ENCODE results near the gene PGAP3. TPM values are rescaled to one million over a fixed set of nuclear protein-coding genes. Genes with fewer than 3 reads are reported as not detected.
"Not testable (repeated sequence)": the region's sequence is repeated elsewhere in the genome, so short reads cannot be mapped to it uniquely, and the experiment has no call there.

Gene PGAP3
- total and polyA plus RNA-seq, 4 donors, result 15.9 to 39.7 (median 26.4) TPM

DNA sequence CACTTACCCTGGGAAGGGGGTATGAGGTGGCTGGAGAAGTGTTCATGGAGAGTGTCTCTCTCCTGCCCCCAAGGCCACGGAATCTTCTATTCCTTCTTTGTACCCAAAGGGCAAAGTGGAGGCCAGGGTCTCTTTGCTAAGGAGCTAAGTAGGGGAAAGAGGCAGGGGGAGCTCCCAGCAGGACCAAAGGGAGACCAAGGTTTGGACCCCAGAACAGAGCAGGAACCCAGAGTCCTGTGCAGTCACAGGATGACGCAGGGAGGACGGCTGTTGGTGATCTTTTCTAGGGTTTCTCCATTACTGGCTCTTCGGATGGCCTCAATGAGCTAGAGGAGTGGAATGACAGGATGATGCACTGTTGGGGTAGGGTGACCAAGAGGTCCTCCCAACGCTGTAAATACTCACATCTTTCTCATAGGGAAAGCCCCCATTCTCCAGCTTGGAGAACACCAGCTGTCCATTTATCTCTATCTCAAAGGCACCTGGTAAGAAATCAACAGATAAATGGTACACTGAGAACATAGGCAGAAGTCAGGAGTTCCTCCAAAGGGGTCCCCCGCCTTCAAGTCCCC lies 41.5 kb upstream of the PGAP3 start:
- 83 to 86% methylated on average over 6 of the region's 6 CpGs for WGBS, 2 donors
- Histone ChIP-seq H3K9me3 (ENCODE audit: control insufficient read depth in 4 of 4, insufficient read depth in 3 of 4, low read length in 3 of 4) (no peaks in the 10 kb centered on the region), H3K4me1 (ENCODE audit: control insufficient read depth in 5 of 5, insufficient read depth in 5 of 5, low read length in 5 of 5) (peaks cover 0 to 7% (median 6%) of the 10 kb centered on the region in 5 donors), H3K36me3 (ENCODE audit: control insufficient read depth in 4 of 4, insufficient read depth in 4 of 4, low read length in 4 of 4) (peaks cover 0 to 22% (median 14%) of the 10 kb centered on the region in 4 donors), H3K4me3 (peak overlapping the region; percentile 64), H3K9ac (ENCODE audit: insufficient read depth in 1 of 2, low read length in 2 of 2) (no peak overlapping the region), H3K27ac (ENCODE audit: low read depth in 1 of 2, low read length in 1 of 2) (peak overlapping the region; percentile 87 to 88), H3K27me3 (ENCODE audit: control insufficient read depth in 3 of 3, insufficient read depth in 3 of 3, low read length in 2 of 3) (no peaks in the 10 kb centered on the region)
- no peak for DNase-seq
- no peak for TF ChIP-seq CTCF (IDR thresholded peaks at IDR 0.05; ENCODE audit: control extremely low read depth, extremely low read depth)
- no peak for ATAC-seq (ENCODE audit: insufficient read depth, low FRiP score)

DNA sequence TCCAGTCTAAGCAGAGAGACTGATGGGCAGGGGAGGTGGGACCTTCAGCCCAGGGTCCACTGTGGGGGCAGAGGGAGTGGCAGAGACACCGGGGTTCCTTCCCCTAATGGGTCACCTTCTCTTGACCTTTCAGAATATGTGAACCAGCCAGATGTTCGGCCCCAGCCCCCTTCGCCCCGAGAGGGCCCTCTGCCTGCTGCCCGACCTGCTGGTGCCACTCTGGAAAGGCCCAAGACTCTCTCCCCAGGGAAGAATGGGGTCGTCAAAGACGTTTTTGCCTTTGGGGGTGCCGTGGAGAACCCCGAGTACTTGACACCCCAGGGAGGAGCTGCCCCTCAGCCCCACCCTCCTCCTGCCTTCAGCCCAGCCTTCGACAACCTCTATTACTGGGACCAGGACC lies 39.7 kb upstream of the PGAP3 start:
- ATAC-seq (ENCODE audit: insufficient read depth, low FRiP score) (no peak), DNase-seq (no peak)
- Histone ChIP-seq H3K27ac (ENCODE audit: low read depth in 1 of 2, low read length in 1 of 2) (no peak overlapping the region), H3K36me3 (ENCODE audit: control insufficient read depth in 4 of 4, insufficient read depth in 4 of 4, low read length in 4 of 4) (peaks cover 0 to 28% (median 16%) of the 10 kb centered on the region in 4 donors), H3K4me1 (ENCODE audit: control insufficient read depth in 5 of 5, insufficient read depth in 5 of 5, low read length in 5 of 5) (peaks cover 0 to 7% (median 6%) of the 10 kb centered on the region in 5 donors), H3K9ac (ENCODE audit: insufficient read depth in 1 of 2, low read length in 2 of 2) (no peak overlapping the region), H3K27me3 (ENCODE audit: control insufficient read depth in 3 of 3, insufficient read depth in 3 of 3, low read length in 2 of 3) (no peaks in the 10 kb centered on the region), H3K9me3 (ENCODE audit: control insufficient read depth in 4 of 4, insufficient read depth in 3 of 4, low read length in 3 of 4) (no peaks in the 10 kb centered on the region), H3K4me3 (no peak overlapping the region)
- 78 to 92% methylated on average over 10 of the region's 10 CpGs for WGBS, 2 donors
- no peak for TF ChIP-seq CTCF (IDR thresholded peaks at IDR 0.05; ENCODE audit: control extremely low read depth, extremely low read depth)

DNA sequence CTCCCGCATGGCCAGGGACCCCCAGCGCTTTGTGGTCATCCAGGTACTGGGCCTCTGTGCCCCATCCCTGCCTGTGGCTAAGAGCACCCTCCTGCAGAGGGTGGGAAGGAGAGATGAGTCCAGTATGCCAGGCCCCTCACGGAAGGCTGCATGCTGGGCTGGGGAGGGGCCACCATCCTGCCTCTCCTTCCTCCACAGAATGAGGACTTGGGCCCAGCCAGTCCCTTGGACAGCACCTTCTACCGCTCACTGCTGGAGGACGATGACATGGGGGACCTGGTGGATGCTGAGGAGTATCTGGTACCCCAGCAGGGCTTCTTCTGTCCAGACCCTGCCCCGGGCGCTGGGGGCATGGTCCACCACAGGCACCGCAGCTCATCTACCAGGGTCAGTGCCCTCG lies 38.8 kb upstream of the PGAP3 start:
- Histone ChIP-seq H3K9ac (ENCODE audit: insufficient read depth in 1 of 2, low read length in 2 of 2) (no peak overlapping the region), H3K27me3 (ENCODE audit: control insufficient read depth in 3 of 3, insufficient read depth in 3 of 3, low read length in 2 of 3) (no peaks in the 10 kb centered on the region), H3K4me1 (ENCODE audit: control insufficient read depth in 5 of 5, insufficient read depth in 5 of 5, low read length in 5 of 5) (peaks cover 0 to 7% (median 6%) of the 10 kb centered on the region in 5 donors), H3K9me3 (ENCODE audit: control insufficient read depth in 4 of 4, insufficient read depth in 3 of 4, low read length in 3 of 4) (no peaks in the 10 kb centered on the region), H3K4me3 (no peak overlapping the region), H3K27ac (ENCODE audit: low read depth in 1 of 2, low read length in 1 of 2) (no peak overlapping the region), H3K36me3 (ENCODE audit: control insufficient read depth in 4 of 4, insufficient read depth in 4 of 4, low read length in 4 of 4) (peaks cover 0 to 28% (median 16%) of the 10 kb centered on the region in 4 donors)
- ATAC-seq (ENCODE audit: insufficient read depth, low FRiP score), result no peak
- 95 to 96% methylated on average over 9 of the region's 9 CpGs for WGBS, 2 donors
- DNase-seq, result no peak
- TF ChIP-seq CTCF (IDR thresholded peaks at IDR 0.05; ENCODE audit: control extremely low read depth, extremely low read depth), result no peak

DNA sequence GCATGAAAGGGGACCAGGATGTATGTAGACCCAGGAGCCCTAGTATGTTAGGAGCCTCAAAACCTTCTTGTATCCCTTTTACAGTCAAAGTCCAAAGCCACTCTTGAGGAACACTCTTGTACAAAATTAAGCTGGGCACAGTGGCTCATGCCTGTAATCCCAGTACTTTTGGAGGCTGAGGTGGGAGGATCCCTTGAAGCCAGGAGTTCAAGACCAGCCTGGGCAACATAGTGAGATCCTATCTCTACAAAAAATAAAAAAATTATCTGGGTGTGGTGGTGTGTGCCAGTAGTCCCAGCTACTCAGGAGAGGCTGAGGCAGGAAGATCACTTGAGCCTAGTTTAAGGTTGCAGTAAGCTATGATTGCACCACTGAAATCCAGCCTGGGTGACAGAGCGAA lies 38.1 kb upstream of the PGAP3 start:
- not testable (repeated sequence) for H3K27me3 ChIP-seq (ENCODE audit: control insufficient read depth in 3 of 3, insufficient read depth in 3 of 3, low read length in 2 of 3); H3K4me1 ChIP-seq (ENCODE audit: control insufficient read depth in 5 of 5, insufficient read depth in 5 of 5, low read length in 5 of 5); DNase-seq; H3K9me3 ChIP-seq (ENCODE audit: control insufficient read depth in 4 of 4, insufficient read depth in 3 of 4, low read length in 3 of 4); H3K27ac ChIP-seq (ENCODE audit: low read depth in 1 of 2, low read length in 1 of 2); H3K9ac ChIP-seq (ENCODE audit: insufficient read depth in 1 of 2, low read length in 2 of 2); ATAC-seq (ENCODE audit: insufficient read depth, low FRiP score); H3K4me3 ChIP-seq
- peaks cover 0 to 29% (median 18%) of the 10 kb centered on the region in 4 donors for H3K36me3 ChIP-seq (ENCODE audit: control insufficient read depth in 4 of 4, insufficient read depth in 4 of 4, low read length in 4 of 4)
- 89 to 97% methylated on average over 1 of the region's 1 CpG for WGBS, 2 donors
